Breast epithelium (tissue), 4 donors: ENCODE data around the gene MYBL2. TPM values are rescaled to one million over a fixed set of nuclear protein-coding genes. Genes with fewer than 3 reads are reported as not detected.
"Not testable (repeated sequence)": the region's sequence is repeated elsewhere in the genome, so short reads cannot be mapped to it uniquely, and the experiment has no call there.

ENCODE experiments used
- DNase-seq, 2 donors: peaks; one replicate each; pipeline ENCODE4 v3.0.0-alpha.2; 2019; ENCODE audit warnings: low spot score in 2 of 2
- H3K27ac ChIP-seq, 2 donors: fragments of 200-600 bp; sonication (generic) in 1 of 2; one replicate each; pipeline ENCODE4 v1.5.1; 2016 to 2019; ENCODE audit warnings: mild to moderate bottlenecking in 1 of 2
- H3K27me3 ChIP-seq, 2 donors: fragments of 200-600 bp; sonication (generic) in 1 of 2; one replicate each; pipeline versions ENCODE4 v1.5.1 to v1.6.0; 2017 to 2019; ENCODE audit warnings: control low read depth in 1 of 2, mild to moderate bottlenecking in 1 of 2
- H3K36me3 ChIP-seq: fragments of 200-600 bp; one replicate; pipeline ENCODE4 v1.5.1; 2019
- H3K4me1 ChIP-seq, 2 donors: fragments of 200-600 bp; sonication (generic); one replicate each; pipeline ENCODE4 v1.5.1; 2016 to 2019; ENCODE audit warnings: control low read depth in 1 of 2
- H3K4me3 ChIP-seq, 3 donors: fragments of 200-600 bp; sonication (generic); 1 replicate in 2 of 3; 2 replicates in 1 of 3; pipeline ENCODE4 v1.5.1; 2016 to 2019; ENCODE audit warnings: mild to moderate bottlenecking in 3 of 3, moderate library complexity in 2 of 3
- H3K9me3 ChIP-seq, 2 donors: fragments of 200-600 bp; sonication (generic) in 1 of 2; one replicate each; pipeline ENCODE4 v1.5.1; 2016 to 2019; ENCODE audit warnings: control low read depth in 1 of 2
- POLR2A ChIP-seq: fragments of 450-650 bp; IDR thresholded peaks from one replicate; pipeline ENCODE4 v1.6.1; 2016; ENCODE audit warnings: antibody characterized with exemption, mild to moderate bottlenecking, moderate library complexity
- POLR2AphosphoS5 ChIP-seq, 3 donors: sonication (generic); formaldehyde crosslinking; IDR thresholded peaks; one replicate each; pipeline ENCODE4 v1.6.1; 2017; ENCODE audit warnings: antibody characterized with exemption in 3 of 3
- intact Hi-C: fragments of 100-400 bp; cut with DNase I; formaldehyde crosslinking; loops from one replicate; pipeline ENCODE4 v1.15.1; 2023; ENCODE audit warnings: low total_unique reads
- total RNA-seq, 3 donors: library from RNA; depleted of rRNA; stranded (reverse); fragments of >200 nt; gene quantifications; one replicate each; pipeline ENCODE4 v1.1.0, GENCODE V29; 2016
- TF ChIP-seq, protein P1 (sequence below), 3 donors: fragments of 450-650 bp; IDR thresholded peaks; one replicate each; pipeline ENCODE4 v1.5.1; 2016 to 2017; ENCODE audit warnings: antibody characterized with exemption in 3 of 3, mild to moderate bottlenecking in 3 of 3, moderate library complexity in 3 of 3

The MYBL2 gene
- total RNA-seq, 3 donors from 2014 or later, result 0.32 to 0.44 TPM; not detected in 1

DNA sequence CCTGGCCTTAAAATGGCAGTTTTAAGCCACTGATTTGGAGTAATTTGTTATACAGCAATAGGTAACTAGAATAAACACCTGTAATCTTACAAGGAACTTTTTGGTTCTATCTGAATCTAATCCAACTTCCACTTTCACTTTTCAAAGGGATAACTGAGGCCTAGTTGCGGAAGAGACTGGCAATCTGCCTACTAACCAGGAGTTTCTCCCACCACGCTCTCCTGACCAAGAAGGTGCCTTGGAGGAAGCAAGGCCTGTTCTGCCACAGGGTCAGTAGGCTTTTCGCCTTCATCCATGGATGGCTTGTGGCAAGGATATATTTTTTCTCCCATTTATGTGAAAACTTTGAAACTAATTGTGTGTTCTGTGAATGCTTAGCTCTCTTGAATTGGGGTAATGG is 12.9 kb upstream of the MYBL2 start:
- Histone ChIP-seq H3K27ac (no peak overlapping the region), H3K36me3 (no peaks in the 10 kb centered on the region), H3K4me1 (no peaks in the 10 kb centered on the region), H3K4me3 (no peak overlapping the region), H3K27me3 (no peaks in the 10 kb centered on the region), H3K9me3 (no peaks in the 10 kb centered on the region)
- no peak for DNase-seq
- intact Hi-C loops, result no loop called here
- no peak for TF ChIP-seq POLR2AphosphoS5 (IDR thresholded peaks at IDR 0.05)
- TF ChIP-seq POLR2A, result no peak
- TF ChIP-seq, protein P1, sequence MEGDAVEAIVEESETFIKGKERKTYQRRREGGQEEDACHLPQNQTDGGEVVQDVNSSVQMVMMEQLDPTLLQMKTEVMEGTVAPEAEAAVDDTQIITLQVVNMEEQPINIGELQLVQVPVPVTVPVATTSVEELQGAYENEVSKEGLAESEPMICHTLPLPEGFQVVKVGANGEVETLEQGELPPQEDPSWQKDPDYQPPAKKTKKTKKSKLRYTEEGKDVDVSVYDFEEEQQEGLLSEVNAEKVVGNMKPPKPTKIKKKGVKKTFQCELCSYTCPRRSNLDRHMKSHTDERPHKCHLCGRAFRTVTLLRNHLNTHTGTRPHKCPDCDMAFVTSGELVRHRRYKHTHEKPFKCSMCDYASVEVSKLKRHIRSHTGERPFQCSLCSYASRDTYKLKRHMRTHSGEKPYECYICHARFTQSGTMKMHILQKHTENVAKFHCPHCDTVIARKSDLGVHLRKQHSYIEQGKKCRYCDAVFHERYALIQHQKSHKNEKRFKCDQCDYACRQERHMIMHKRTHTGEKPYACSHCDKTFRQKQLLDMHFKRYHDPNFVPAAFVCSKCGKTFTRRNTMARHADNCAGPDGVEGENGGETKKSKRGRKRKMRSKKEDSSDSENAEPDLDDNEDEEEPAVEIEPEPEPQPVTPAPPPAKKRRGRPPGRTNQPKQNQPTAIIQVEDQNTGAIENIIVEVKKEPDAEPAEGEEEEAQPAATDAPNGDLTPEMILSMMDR (IDR thresholded peaks at IDR 0.05), result no peak

DNA sequence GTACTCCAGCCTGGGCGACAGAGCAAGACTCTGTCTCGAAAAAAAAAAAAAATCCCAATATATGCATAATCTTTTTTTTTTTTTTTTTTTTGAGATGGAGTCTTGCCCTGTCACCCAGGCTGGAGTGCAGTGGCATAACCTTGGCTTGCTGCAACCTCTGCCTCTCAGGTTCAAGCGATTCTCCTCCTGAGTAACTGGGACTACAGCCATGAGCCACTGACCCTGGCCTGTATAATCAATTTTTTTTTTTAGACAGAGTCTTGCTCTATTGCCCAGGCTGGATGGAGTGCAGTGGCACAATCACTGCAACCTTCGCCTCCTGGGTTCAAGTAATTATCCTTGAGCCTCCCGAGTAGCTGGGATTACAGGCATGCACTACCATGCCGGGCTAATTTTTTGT is 11.7 kb upstream of the MYBL2 start:
- H3K4me3 ChIP-seq, DNase-seq, H3K4me1 ChIP-seq, H3K27me3 ChIP-seq, intact Hi-C loops, H3K36me3 ChIP-seq, H3K9me3 ChIP-seq, H3K27ac ChIP-seq: not testable (repeated sequence)

DNA sequence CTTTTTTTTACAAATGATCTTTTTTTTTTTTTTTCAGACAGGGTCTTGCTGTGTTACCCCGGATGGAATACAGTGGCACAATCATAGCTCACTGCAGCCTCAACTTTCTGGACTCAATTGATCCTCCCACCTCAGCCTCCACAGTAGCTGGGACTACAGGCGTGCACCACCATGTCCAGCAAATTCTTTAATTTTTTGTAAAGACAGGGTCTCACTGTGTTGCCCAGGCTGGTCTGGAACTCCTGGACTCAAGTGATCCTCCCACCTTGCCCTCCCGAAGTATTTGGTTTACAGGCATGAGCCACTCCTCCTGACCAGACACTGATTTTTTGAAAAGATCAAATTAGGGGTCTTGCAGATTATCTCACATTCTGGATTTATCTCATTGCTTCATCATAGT is 11.0 kb upstream of the MYBL2 start:
- Histone ChIP-seq H3K36me3 (no peaks in the 10 kb centered on the region), H3K4me1 (no peaks in the 10 kb centered on the region), H3K9me3 (no peaks in the 10 kb centered on the region), H3K27ac (no peak overlapping the region), H3K27me3 (no peaks in the 10 kb centered on the region), H3K4me3 (no peak overlapping the region)
- no peak for TF ChIP-seq POLR2A
- TF ChIP-seq POLR2AphosphoS5 (IDR thresholded peaks at IDR 0.05), result no peak
- TF ChIP-seq, protein P1 (IDR thresholded peaks at IDR 0.05), result no peak
- no peak for DNase-seq
- intact Hi-C loops, result no loop called here

GRCh38 chr20:43658069-43658722 is 8.7 kb upstream of the MYBL2 start:
- TF ChIP-seq POLR2A (no peak), POLR2AphosphoS5 (IDR thresholded peaks at IDR 0.05) (no peak)
- TF ChIP-seq, protein P1 (IDR thresholded peaks at IDR 0.05), result no peak
- no peak for DNase-seq
- H3K4me1 ChIP-seq, result no peaks in the 10 kb centered on the region
- no peaks in the 10 kb centered on the region for H3K36me3 ChIP-seq
- peak overlapping the region; percentile 77 to 89 for H3K27ac ChIP-seq
- H3K9me3 ChIP-seq, result no peaks in the 10 kb centered on the region
- intact Hi-C loops, result no loop called here
- peak overlapping the region; percentile 59 to 72 (median 69) for H3K4me3 ChIP-seq
- H3K27me3 ChIP-seq, result no peaks in the 10 kb centered on the region

DNA sequence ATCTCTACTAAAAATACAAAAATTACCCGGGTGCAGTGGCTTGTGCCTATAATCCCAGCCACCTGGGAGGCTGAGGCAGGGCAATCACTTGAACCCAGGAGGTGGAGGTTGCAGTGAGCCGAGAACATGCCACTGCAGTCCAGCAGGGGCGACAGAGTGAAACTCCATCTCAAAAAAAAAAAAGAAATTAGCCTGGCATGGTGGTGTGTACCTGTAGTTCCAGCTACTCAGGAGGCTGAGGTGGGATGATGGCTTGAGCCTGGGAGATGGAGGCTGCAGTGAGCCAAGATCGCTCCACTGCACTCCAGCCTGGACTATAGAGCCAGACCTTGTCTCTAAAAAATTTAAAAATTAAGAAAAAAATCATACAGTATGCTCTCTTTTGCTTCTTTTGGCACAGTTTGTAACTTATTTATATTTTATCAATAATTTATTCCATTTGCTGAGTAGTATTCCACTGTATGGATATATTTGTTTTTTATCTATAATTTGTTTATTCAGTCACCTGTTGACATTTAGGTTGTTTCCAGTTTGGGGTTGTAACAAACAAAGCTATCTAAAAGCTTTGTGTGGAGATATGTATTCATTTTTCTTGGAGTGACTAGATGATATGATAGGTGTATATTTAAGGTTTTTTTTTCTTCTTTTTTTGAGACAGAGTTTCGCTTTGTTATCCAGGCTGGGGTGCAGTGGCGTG is 8.0 kb upstream of the MYBL2 start:
- no peak overlapping the region for H3K27ac ChIP-seq
- DNase-seq, result no peak
- intact Hi-C loops, result no loop called here
- TF ChIP-seq POLR2A (no peak), POLR2AphosphoS5 (IDR thresholded peaks at IDR 0.05) (no peak)
- TF ChIP-seq, protein P1 (IDR thresholded peaks at IDR 0.05), result no peak
- H3K4me3 ChIP-seq, result no peak overlapping the region
- no peaks in the 10 kb centered on the region for H3K27me3 ChIP-seq
- no peaks in the 10 kb centered on the region for H3K4me1 ChIP-seq
- no peaks in the 10 kb centered on the region for H3K9me3 ChIP-seq
- no peaks in the 10 kb centered on the region for H3K36me3 ChIP-seq
